ENCODE data around the gene AHSG. TPM values are rescaled to one million over a fixed set of nuclear protein-coding genes. Genes with fewer than 3 reads are reported as not detected.

Gene AHSG
- total RNA-seq, 6 experiments from 2014 or later: not detected

DNA sequence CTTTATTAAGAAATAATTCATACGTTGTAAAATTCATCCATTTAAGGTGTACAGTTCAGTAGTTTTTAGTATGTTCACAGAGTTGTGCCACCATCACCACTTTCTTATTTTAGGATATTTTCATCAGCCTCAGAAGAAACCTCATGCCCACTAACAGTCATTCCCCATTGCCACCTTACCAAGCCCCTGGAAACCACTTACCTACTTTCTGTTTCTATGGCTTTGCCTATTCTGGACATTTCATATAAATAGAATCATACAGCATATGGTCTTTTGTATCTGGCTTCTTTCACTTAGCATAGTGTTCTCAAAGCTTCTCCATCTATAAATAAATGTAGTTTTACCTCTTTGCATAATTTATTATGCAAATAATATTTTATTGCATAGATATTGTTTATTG lies 34.0 kb downstream of the AHSG start:
- no peaks in the 10 kb centered on the region for H3K4me1 Mint-ChIP-seq (ENCODE audit: low read depth)
- no peaks in the 10 kb centered on the region for H3K36me3 Mint-ChIP-seq (ENCODE audit: low read depth)
- no peaks in the 10 kb centered on the region for H3K9me3 Mint-ChIP-seq
- peaks cover 17% of the 10 kb centered on the region for H3K27me3 Mint-ChIP-seq (ENCODE audit: insufficient read depth)
- no peak overlapping the region for H3K27ac Mint-ChIP-seq
- H3K4me3 Mint-ChIP-seq: no peak overlapping the region
- DNase-seq: no peak
- TF ChIP-seq, protein P1, sequence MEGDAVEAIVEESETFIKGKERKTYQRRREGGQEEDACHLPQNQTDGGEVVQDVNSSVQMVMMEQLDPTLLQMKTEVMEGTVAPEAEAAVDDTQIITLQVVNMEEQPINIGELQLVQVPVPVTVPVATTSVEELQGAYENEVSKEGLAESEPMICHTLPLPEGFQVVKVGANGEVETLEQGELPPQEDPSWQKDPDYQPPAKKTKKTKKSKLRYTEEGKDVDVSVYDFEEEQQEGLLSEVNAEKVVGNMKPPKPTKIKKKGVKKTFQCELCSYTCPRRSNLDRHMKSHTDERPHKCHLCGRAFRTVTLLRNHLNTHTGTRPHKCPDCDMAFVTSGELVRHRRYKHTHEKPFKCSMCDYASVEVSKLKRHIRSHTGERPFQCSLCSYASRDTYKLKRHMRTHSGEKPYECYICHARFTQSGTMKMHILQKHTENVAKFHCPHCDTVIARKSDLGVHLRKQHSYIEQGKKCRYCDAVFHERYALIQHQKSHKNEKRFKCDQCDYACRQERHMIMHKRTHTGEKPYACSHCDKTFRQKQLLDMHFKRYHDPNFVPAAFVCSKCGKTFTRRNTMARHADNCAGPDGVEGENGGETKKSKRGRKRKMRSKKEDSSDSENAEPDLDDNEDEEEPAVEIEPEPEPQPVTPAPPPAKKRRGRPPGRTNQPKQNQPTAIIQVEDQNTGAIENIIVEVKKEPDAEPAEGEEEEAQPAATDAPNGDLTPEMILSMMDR (IDR thresholded peaks at IDR 0.05): no peak

DNA sequence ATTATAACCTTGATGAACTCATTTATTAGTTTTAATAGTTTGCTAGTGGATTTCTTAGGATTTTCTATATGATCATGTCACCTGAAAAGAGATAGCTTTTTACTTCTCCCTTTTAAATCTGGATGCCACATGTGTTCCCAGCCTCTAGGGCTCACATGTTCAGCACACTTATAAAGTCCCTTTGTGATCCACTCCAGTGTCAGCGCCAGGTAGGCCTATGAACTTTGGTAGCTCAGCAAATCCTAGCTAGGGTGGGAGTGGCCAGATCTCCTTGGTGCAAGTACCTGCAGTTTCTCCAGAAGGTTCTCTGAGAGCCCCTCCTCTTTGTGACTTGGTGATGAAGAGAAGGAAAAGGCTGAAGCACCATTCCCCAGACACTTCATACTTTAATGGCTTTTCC lies 36.0 kb downstream of the AHSG start:
- DNase-seq: no peak

DNA sequence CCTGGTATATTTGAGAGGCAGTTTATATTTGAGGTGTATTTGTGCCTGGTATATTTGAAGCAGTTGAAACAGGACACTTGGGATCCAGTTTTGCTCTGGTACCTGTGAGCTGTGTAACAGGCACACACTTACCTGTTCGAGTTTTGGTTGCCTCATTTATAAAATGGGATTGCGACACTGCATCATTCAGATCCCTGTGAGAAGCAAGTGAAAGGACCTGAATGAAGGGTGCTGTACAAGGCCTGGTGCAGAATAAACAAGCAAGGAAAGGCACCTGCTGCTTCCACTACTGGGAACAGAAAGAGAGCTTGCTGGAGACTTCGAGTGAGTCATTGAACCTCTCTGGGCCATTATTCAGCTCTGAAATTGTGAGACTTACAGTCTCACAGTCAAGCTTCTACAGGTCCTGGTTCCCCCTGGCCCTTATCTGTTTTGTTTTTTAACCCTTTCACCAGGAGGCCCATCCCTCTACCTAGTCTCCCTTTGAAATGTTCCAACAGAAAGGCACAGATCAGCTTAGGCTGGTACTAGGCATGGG lies 38.9 kb downstream of the AHSG start:
- no peaks in the 10 kb centered on the region for H3K36me3 Mint-ChIP-seq (ENCODE audit: low read depth)

More for the DNA sequence above, 36.0 kb downstream of the AHSG start:
- Mint-ChIP-seq H3K4me1 (ENCODE audit: low read depth) (no peaks in the 10 kb centered on the region), H3K4me3 (no peak overlapping the region), H3K27me3 (ENCODE audit: insufficient read depth) (peaks cover 16% of the 10 kb centered on the region), H3K27ac (no peak overlapping the region), H3K9me3 (no peaks in the 10 kb centered on the region), H3K36me3 (ENCODE audit: low read depth) (no peaks in the 10 kb centered on the region)
- TF ChIP-seq, protein P1 (IDR thresholded peaks at IDR 0.05): no peak

DNA sequence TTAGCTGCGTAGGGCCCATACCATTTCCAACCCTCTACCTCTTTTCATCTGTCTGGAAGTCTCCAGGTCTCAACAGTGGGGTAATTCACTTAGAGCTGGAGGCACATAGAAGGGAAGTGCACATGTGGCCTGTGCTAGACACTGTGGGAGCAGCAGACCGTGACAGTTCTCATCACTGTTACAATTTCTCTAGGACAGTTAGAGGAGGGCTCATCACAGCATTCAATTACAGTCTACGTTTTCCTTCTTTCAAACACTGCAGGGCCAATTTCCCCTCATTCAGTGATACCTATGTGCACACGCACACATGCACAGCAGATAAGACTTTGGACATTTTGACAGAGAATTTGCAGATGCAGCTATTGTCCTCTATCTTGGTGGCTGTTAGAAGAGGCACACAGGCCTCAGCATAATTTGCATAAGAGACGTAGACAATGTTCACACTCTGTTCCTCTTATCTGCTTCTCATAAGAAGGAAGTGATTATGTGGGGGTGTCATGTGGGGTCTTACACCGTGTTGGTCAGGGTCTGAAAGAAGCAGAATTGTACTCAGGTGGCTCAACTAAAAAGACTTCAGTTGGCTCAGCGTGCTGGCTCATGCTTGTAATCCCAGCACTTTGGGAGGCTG lies 40.3 kb downstream of the AHSG start:
- no peak for DNase-seq
- no peaks in the 10 kb centered on the region for H3K4me1 Mint-ChIP-seq (ENCODE audit: low read depth)
- H3K9me3 Mint-ChIP-seq: no peaks in the 10 kb centered on the region
- peaks cover 17% of the 10 kb centered on the region for H3K27me3 Mint-ChIP-seq (ENCODE audit: insufficient read depth)
- TF ChIP-seq, protein P1 (IDR thresholded peaks at IDR 0.05): no peak
- H3K4me3 Mint-ChIP-seq: no peak overlapping the region
- H3K27ac Mint-ChIP-seq: no peak overlapping the region
- no peaks in the 10 kb centered on the region for H3K36me3 Mint-ChIP-seq (ENCODE audit: low read depth)

More for the DNA sequence above, 38.9 kb downstream of the AHSG start:
- H3K4me3 Mint-ChIP-seq: no peak overlapping the region
- H3K27me3 Mint-ChIP-seq (ENCODE audit: insufficient read depth): peaks cover 13% of the 10 kb centered on the region
- H3K9me3 Mint-ChIP-seq: no peaks in the 10 kb centered on the region
- H3K4me1 Mint-ChIP-seq (ENCODE audit: low read depth): no peaks in the 10 kb centered on the region
- DNase-seq: no peak
- TF ChIP-seq, protein P1 (IDR thresholded peaks at IDR 0.05): no peak
- no peak overlapping the region for H3K27ac Mint-ChIP-seq

DNA sequence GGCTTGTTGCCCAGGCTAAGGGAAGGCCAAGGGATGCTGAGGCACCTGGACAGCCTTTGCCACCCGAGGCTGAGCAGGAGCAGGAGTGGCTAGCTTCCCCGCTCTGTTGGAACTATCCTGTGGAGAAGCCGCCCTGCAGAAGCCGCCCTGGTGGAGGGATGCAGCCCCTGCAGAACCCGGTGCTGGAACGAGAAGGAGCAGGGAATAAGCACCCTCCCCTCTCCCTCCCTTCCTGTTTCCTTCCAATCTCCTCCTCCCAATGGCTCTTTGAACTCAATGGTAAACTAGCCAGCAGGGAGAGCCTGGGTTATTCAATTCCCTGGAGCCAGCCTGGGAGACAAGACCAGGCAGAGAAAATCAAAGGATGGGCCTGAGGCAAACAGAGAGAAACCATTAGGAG lies 41.1 kb downstream of the AHSG start:
- Mint-ChIP-seq H3K36me3 (ENCODE audit: low read depth) (no peaks in the 10 kb centered on the region), H3K4me3 (no peak overlapping the region), H3K9me3 (no peaks in the 10 kb centered on the region), H3K27me3 (ENCODE audit: insufficient read depth) (peaks cover 18% of the 10 kb centered on the region), H3K4me1 (ENCODE audit: low read depth) (no peaks in the 10 kb centered on the region), H3K27ac (no peak overlapping the region)
- TF ChIP-seq, protein P1 (IDR thresholded peaks at IDR 0.05): no peak
- DNase-seq: no peak
